B cell (primary cell): ENCODE data around the gene ZNF469. TPM values are rescaled to one million over a fixed set of nuclear protein-coding genes. Genes with fewer than 3 reads are reported as not detected.

Experiments used
- ATAC-seq: fragments of 200-7000 bp; cut with Tn5 transposase; one replicate; pipeline ENCODE4 v1.10.0; 2021; ENCODE audit warnings: low read depth, mild to moderate bottlenecking, moderate number of reproducible peaks, moderate library complexity
- CTCF ChIA-PET: fragments of 350-600 bp; sonication (Branson Sonifier 250); formaldehyde crosslinking; loops from one replicate; lab custom pipeline; 2021; ENCODE audit warnings: antibody characterized with exemption, inconsistent platforms; lab: Charles Lee
- POLR2A ChIA-PET: fragments of 350-600 bp; sonication (Branson Sonifier 250); formaldehyde crosslinking; loops from one replicate; lab custom pipeline; 2021; ENCODE audit warnings: antibody characterized with exemption; lab: Charles Lee
- DNase-seq: peaks from one replicate; pipeline ENCODE4 v3.0.0; 2013
- H2AFZ ChIP-seq: 2 replicates; pipeline ENCODE4 v1.6.1; 2012; ENCODE audit warnings: mild to moderate bottlenecking, low read depth, low read length; ENCODE audit not compliant: insufficient read depth, poor library complexity, severe bottlenecking
- H3K27ac ChIP-seq, 2 donors: 1 replicate in 1 of 2; 2 replicates in 1 of 2; pipeline ENCODE4 v1.5.1; 2012 to 2013; ENCODE audit warnings: low read length in 2 of 2, mild to moderate bottlenecking in 2 of 2, moderate library complexity in 1 of 2
- H3K27me3 ChIP-seq, 4 experiments: fragments of 200-600 bp in 1 of 4; sonication (generic) in 1 of 4; replicated peaks in 1 of 4; 1 replicate in 2 of 4; 2 replicates in 2 of 4; pipeline versions ENCODE4 v1.6.1 to v1.7.0; 2013 to 2016; ENCODE audit warnings: low read length in 3 of 4, mild to moderate bottlenecking in 2 of 4, mixed read lengths in 1 of 4, moderate library complexity in 1 of 4; ENCODE audit not compliant: insufficient read depth in 4 of 4, control insufficient read depth in 3 of 4; ENCODE audit errors: control extremely low read depth in 1 of 4
- H3K36me3 ChIP-seq, 2 experiments: replicated peaks in 1 of 2; 1 replicate in 1 of 2; 2 replicates in 1 of 2; pipeline versions ENCODE4 v1.6.1 to v1.7.1; 2013; ENCODE audit warnings: low read length in 1 of 2; ENCODE audit not compliant: insufficient read depth in 2 of 2, control insufficient read depth in 1 of 2; ENCODE audit errors: control extremely low read depth in 1 of 2, extremely low read depth in 1 of 2
- H3K4me1 ChIP-seq, 2 donors: fragments of 200-600 bp in 1 of 2; sonication (generic) in 1 of 2; 1 replicate in 1 of 2; 2 replicates in 1 of 2; pipeline versions ENCODE4 v1.5.1 to v1.6.1; 2013 to 2017; ENCODE audit warnings: low read length in 2 of 2; ENCODE audit not compliant: control insufficient read depth in 2 of 2, insufficient read depth in 2 of 2
- H3K4me2 ChIP-seq: replicated peaks from 2 replicates; pipeline ENCODE3; 2012; ENCODE audit warnings: mild to moderate bottlenecking, low read depth, low read length; ENCODE audit not compliant: poor library complexity, severe bottlenecking
- H3K4me3 ChIP-seq, 5 experiments: fragments of 200-600 bp in 1 of 5; sonication (generic) in 1 of 5; 1 replicate in 3 of 5; 2 replicates in 2 of 5; pipeline versions ENCODE4 v1.5.1 to v1.7.0; 2011 to 2016; ENCODE audit warnings: low read length in 4 of 5, mild to moderate bottlenecking in 4 of 5, low read depth in 2 of 5, control low read depth in 1 of 5, moderate library complexity in 1 of 5; ENCODE audit not compliant: insufficient read depth in 1 of 5; ENCODE audit errors: control extremely low read depth in 1 of 5, extremely low read depth in 1 of 5
- H3K79me2 ChIP-seq: fragments of 200-600 bp; sonication (generic); one replicate; pipeline ENCODE4 v1.6.0; 2016; ENCODE audit warnings: low read length; ENCODE audit not compliant: control insufficient read depth, insufficient read depth
- H3K9ac ChIP-seq: fragments of 200-600 bp; sonication (generic); 2 replicates; pipeline ENCODE4 v1.6.1; 2017; ENCODE audit warnings: mild to moderate bottlenecking, low read length, moderate library complexity
- H3K9me3 ChIP-seq, 3 donors: one replicate each; pipeline versions ENCODE4 v1.6.1 to v1.7.1; 2013; ENCODE audit warnings: low read length in 2 of 3; ENCODE audit not compliant: control insufficient read depth in 2 of 3, insufficient read depth in 1 of 3; ENCODE audit errors: control extremely low read depth in 1 of 3
- H4K20me1 ChIP-seq: 2 replicates; pipeline ENCODE4 v1.6.0; 2012; ENCODE audit warnings: mild to moderate bottlenecking, low read length; ENCODE audit not compliant: insufficient read depth, control insufficient read depth, poor library complexity, severe bottlenecking
- H3K27ac Mint-ChIP-seq: one replicate; pipeline ENCODE4 v1.8.0; 2021; ENCODE audit warnings: mixed read lengths
- H3K27me3 Mint-ChIP-seq: one replicate; pipeline ENCODE4 v1.8.0; 2021; ENCODE audit warnings: mixed read lengths
- H3K4me1 Mint-ChIP-seq: one replicate; pipeline ENCODE4 v1.8.0; 2021; ENCODE audit warnings: mixed read lengths
- H3K4me3 Mint-ChIP-seq: one replicate; pipeline ENCODE4 v1.8.0; 2021; ENCODE audit warnings: mixed read lengths
- H3K9me3 Mint-ChIP-seq: one replicate; pipeline ENCODE4 v1.8.0; 2022; ENCODE audit warnings: mixed read lengths; ENCODE audit not compliant: insufficient read depth
- CTCF ChIP-seq: fragments of 200-600 bp; IDR thresholded peaks from one replicate; pipeline ENCODE4 v1.8.0; 2022; ENCODE audit warnings: antibody characterized with exemption, mild to moderate bottlenecking
- EZH2 ChIP-seq: IDR thresholded peaks from 2 replicates; pipeline ENCODE4 v1.6.1; 2012; ENCODE audit warnings: borderline replicate concordance, low read depth, mild to moderate bottlenecking, moderate library complexity, low read length; ENCODE audit not compliant: insufficient read depth, poor library complexity, severe bottlenecking
- WGBS: methylation state at CpG from one replicate; pipeline ENCODE4 v1.1.5; 2013; ENCODE audit warnings: missing lambda C conversion rate; ENCODE audit not compliant: insufficient coverage; 5-methylcytosine and 5-hydroxymethylcytosine counted together
- intact Hi-C: fragments of 100-400 bp; cut with micrococcal nuclease; formaldehyde crosslinking; loops from one replicate; pipeline ENCODE4 v1.10.0; 2022
- polyA plus RNA-seq: library from polyadenylated mRNA; depleted of rRNA; stranded (reverse); fragments of >200 nt; gene quantifications from 2 replicates; pipeline ENCODE4 v1.2.3, GENCODE V29; 2012
- total RNA-seq, 2 donors: library from RNA; stranded (reverse); fragments of 120-200 nt in 1 of 2; gene quantifications; 1 replicate in 1 of 2; 2 replicates in 1 of 2; pipeline versions ENCODE4 v1.2.3 to v1.2.4, GENCODE V29; 2013 to 2022

The ZNF469 gene
- total and polyA plus RNA-seq, 2 donors (not counting 1 experiment from before 2014, with no cell fraction given), result 0.25 to 5.9 TPM

GRCh38 chr16:88417684-88418476 is 35.1 kb downstream of the ZNF469 start:
- intact Hi-C loops, result no loop called here
- H3K36me3 ChIP-seq, result no peaks in the 10 kb centered on the region
- Mint-ChIP-seq H3K27me3 (no peaks in the 10 kb centered on the region), H3K4me3 (no peak overlapping the region), H3K27ac (no peak overlapping the region), H3K9me3 (no peaks in the 10 kb centered on the region), H3K4me1 (no peaks in the 10 kb centered on the region)
- ChIA-PET POLR2A (interaction anchor here (0.6 kb wide), 1 partner anchor 354 kb away, joined by 5 read pairs; no protein-coding TSS in a partner anchor), CTCF (interaction anchor here (1.2 kb wide), 1 partner anchor 12 kb away, joined by 4 read pairs; no protein-coding TSS in a partner anchor)
- no peaks in the 10 kb centered on the region for H3K79me2 ChIP-seq
- no peak overlapping the region for H3K4me2 ChIP-seq
- H2AFZ ChIP-seq, result no peak overlapping the region
- TF ChIP-seq EZH2, result no peak
- TF ChIP-seq CTCF, result no peak
- ATAC-seq, result no peak
- no peak for DNase-seq
- peaks cover 0 to 2% (median 0%) of the 10 kb centered on the region in 4 experiments for H3K27me3 ChIP-seq
- 81% methylated on average over 15 of the region's 17 CpGs for WGBS
- H3K4me3 ChIP-seq, result no peak overlapping the region
- no peaks in the 10 kb centered on the region for H4K20me1 ChIP-seq
- H3K4me1 ChIP-seq, result no peaks in the 10 kb centered on the region
- no peak overlapping the region for H3K9ac ChIP-seq
- no peaks in the 10 kb centered on the region for H3K9me3 ChIP-seq
- H3K27ac ChIP-seq, result no peak overlapping the region

- Histone ChIP-seq H3K4me1 (no peaks in the 10 kb centered on the region), H3K36me3 (no peaks in the 10 kb centered on the region), H3K27me3 (peaks cover 0 to 2% (median 0%) of the 10 kb centered on the region in 4 experiments), H3K9ac (no peak overlapping the region), H3K4me2 (no peak overlapping the region), H3K4me3 (no peak overlapping the region), H4K20me1 (no peaks in the 10 kb centered on the region), H3K9me3 (peaks cover 0 to 3% (median 0%) of the 10 kb centered on the region in 3 donors), H3K79me2 (no peaks in the 10 kb centered on the region), H3K27ac (no peak overlapping the region), H2AFZ (no peak overlapping the region)
- no peaks in the 10 kb centered on the region for H3K9me3 Mint-ChIP-seq
- WGBS, result 90% methylated on average over 18 of the region's 18 CpGs
- ATAC-seq (no peak), DNase-seq (no peak)
- intact Hi-C loops, result no loop called here
- POLR2A ChIA-PET, result no interaction called here
- no peak overlapping the region for H3K4me3 Mint-ChIP-seq
- H3K4me1 Mint-ChIP-seq, result no peaks in the 10 kb centered on the region
- TF ChIP-seq EZH2 (no peak), CTCF (no peak)
- CTCF ChIA-PET, result no interaction called here
- H3K27ac Mint-ChIP-seq, result no peak overlapping the region
- H3K27me3 Mint-ChIP-seq, result no peaks in the 10 kb centered on the region
Observed at GRCh38 chr16:88418869-88419268, 36.1 kb downstream of the ZNF469 start.
